ENCODE results near the gene ARHGEF12. TPM values are rescaled to one million over a fixed set of nuclear protein-coding genes. Genes with fewer than 3 reads are reported as not detected.

Gene ARHGEF12
- total RNA-seq, 4 donors from 2014 or later: 169 to 268 (median 197) TPM

DNA sequence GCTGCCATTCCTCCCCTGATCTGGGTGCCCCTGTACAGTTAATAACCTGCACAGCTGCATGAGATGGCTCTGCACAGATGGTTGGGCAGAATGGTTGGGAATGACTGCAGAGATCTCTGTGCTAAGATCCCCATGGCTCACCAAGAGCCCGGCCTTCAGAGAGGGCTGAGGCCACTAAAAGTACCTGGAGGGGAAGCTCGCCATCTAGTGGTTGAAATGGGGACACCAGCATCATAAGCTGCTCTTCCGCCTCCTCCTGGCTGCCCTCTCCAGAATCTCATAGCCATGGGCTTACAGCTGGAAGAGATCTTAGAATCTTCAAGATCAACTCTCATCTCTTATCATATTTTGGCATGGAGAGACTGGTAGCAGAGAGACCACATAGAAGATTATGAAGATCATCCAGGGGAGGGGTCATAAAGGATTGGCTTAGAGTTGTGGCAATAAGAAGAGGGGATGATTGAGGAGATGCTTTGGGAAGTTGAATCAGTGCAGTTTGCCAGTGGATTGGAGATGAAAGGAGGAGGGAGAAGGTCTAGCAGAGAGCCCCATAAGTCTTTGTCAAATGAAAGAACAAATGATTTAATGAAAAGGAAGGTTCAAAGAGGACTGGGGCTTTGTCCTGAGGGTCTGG is 33.1 kb upstream of the ARHGEF12 start:
- Histone ChIP-seq H3K4me1 (peaks cover 6 to 16% of the 10 kb centered on the region in 2 donors), H3K36me3 (no peaks in the 10 kb centered on the region), H3K27me3 (no peaks in the 10 kb centered on the region), H3K27ac (peak overlapping the region; percentile 63 to 68 (median 64)), H3K9me3 (no peaks in the 10 kb centered on the region), H3K4me3 (replicated peaks in 1 of 3) (no peak overlapping the region)
- intact Hi-C loops (cut with DNase I): loop anchor here (5.0 kb wide), 1 partner anchor 131 kb away; no protein-coding TSS in a partner anchor
- DNase-seq: peak; percentile 53 to 66
- TF ChIP-seq, protein P1, sequence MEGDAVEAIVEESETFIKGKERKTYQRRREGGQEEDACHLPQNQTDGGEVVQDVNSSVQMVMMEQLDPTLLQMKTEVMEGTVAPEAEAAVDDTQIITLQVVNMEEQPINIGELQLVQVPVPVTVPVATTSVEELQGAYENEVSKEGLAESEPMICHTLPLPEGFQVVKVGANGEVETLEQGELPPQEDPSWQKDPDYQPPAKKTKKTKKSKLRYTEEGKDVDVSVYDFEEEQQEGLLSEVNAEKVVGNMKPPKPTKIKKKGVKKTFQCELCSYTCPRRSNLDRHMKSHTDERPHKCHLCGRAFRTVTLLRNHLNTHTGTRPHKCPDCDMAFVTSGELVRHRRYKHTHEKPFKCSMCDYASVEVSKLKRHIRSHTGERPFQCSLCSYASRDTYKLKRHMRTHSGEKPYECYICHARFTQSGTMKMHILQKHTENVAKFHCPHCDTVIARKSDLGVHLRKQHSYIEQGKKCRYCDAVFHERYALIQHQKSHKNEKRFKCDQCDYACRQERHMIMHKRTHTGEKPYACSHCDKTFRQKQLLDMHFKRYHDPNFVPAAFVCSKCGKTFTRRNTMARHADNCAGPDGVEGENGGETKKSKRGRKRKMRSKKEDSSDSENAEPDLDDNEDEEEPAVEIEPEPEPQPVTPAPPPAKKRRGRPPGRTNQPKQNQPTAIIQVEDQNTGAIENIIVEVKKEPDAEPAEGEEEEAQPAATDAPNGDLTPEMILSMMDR (IDR thresholded peaks at IDR 0.05): peak; percentile 50 to 77 (median 62)
- no peak for TF ChIP-seq POLR2A (IDR thresholded peaks at IDR 0.05)
- 42 to 51% methylated on average over 2 to 3 of the region's 3 CpGs for WGBS, 2 donors

DNA sequence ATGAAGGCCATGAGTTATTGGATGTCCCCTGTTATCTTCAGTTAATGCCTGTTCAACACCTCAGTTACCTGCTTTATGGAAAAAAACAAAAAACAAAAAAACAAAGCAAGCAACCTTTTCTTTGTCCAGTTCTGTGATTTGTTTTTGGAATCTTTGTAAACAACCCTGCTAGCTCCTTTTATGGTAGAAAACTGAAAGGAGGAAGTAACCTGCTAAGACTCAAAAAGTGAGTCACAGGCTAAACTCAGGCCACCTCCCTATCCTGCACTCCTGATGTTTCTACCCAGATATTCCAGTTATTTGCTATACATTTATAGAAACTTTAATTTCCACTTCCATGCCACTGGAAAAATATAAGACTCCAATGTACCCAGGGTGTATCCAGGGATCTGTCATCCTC is 31.7 kb upstream of the ARHGEF12 start:
- no peak for DNase-seq
- TF ChIP-seq POLR2A (IDR thresholded peaks at IDR 0.05): no peak
- TF ChIP-seq, protein P1 (IDR thresholded peaks at IDR 0.05): no peak
- no peaks in the 10 kb centered on the region for H3K27me3 ChIP-seq
- H3K4me3 ChIP-seq (replicated peaks in 1 of 3): no peak overlapping the region
- H3K36me3 ChIP-seq: no peaks in the 10 kb centered on the region
- intact Hi-C loops (cut with DNase I): loop anchor here (5.0 kb wide), 1 partner anchor 132 kb away; no protein-coding TSS in a partner anchor
- H3K27ac ChIP-seq: no peak overlapping the region
- H3K9me3 ChIP-seq: no peaks in the 10 kb centered on the region
- peaks cover 6 to 16% of the 10 kb centered on the region in 2 donors for H3K4me1 ChIP-seq

DNA sequence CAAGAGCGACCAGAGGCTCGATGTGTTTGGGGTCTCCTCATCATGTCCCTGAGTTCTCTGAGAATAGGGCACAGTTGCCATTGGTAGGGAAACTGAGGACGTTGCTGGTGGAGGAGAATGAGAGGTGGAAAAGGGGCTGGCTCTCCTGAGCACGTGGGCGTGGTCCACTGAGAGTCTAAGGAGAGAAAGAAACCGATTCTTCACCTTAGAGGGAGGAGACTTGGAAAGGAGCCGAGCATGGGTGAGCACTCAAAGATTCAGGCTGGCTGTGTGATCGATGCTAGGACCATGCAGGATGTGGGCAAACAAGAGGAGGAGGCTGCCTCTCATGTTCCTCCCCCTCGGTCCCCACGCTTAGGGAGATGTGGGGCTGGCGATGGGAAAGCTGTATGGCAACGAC is 30.9 kb upstream of the ARHGEF12 start:
- Histone ChIP-seq H3K36me3 (no peaks in the 10 kb centered on the region), H3K9me3 (no peaks in the 10 kb centered on the region), H3K27me3 (no peaks in the 10 kb centered on the region), H3K27ac (no peak overlapping the region), H3K4me3 (replicated peaks in 1 of 3) (no peak overlapping the region), H3K4me1 (peaks cover 6 to 16% of the 10 kb centered on the region in 2 donors)
- intact Hi-C loops (cut with DNase I): no loop called here
- WGBS, 2 donors: 63 to 78% methylated on average over 12 of the region's 12 CpGs
- TF ChIP-seq, protein P1 (IDR thresholded peaks at IDR 0.05): no peak
- TF ChIP-seq POLR2A (IDR thresholded peaks at IDR 0.05): no peak
- DNase-seq: peak in 1 of 2 donors; percentile 27

DNA sequence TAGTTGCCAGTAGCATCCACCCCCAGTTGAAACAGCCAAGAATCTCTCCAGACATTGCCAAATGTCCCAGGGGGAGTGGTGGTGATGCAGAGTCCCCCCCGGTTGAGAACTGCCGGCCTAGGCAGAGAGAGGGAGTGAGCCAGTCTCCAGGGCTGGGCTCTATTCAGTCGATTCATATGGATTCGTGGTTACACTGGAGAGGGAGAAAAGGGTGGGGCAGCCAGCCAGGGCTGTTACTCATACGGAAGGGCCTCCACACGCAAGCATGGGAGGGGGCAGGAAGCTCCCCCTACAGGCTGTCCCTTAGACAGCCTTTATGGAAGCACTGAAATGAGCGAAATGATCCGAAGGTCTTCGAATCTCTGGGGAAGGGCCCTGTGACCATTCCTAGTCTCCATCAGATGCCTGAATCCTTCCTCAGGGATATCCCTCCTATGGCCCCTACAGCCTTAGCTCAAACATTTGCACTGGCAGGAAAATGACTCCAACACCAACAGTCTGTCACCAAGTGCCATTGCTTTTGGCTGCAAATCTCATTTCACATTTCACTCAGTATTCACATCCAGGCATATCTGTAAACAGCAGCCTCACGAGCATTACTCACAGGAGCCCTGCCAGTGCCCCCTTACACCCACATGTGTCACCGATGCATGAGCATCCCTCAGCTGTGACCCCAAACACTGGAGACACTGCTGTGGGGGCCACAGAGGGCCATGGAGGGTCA is 29.5 kb upstream of the ARHGEF12 start:
- intact Hi-C loops (cut with DNase I): no loop called here
- DNase-seq: no peak
- no peaks in the 10 kb centered on the region for H3K27me3 ChIP-seq
- no peak overlapping the region for H3K4me3 ChIP-seq (replicated peaks in 1 of 3)
- no peaks in the 10 kb centered on the region for H3K9me3 ChIP-seq
- no peak overlapping the region for H3K27ac ChIP-seq
- peaks cover 3 to 12% of the 10 kb centered on the region in 2 donors for H3K4me1 ChIP-seq
- TF ChIP-seq, protein P1 (IDR thresholded peaks at IDR 0.05): no peak
- no peak for TF ChIP-seq POLR2A (IDR thresholded peaks at IDR 0.05)
- H3K36me3 ChIP-seq: no peaks in the 10 kb centered on the region
- WGBS, 2 donors: 62 to 64% methylated on average over 11 of the region's 11 CpGs

DNA sequence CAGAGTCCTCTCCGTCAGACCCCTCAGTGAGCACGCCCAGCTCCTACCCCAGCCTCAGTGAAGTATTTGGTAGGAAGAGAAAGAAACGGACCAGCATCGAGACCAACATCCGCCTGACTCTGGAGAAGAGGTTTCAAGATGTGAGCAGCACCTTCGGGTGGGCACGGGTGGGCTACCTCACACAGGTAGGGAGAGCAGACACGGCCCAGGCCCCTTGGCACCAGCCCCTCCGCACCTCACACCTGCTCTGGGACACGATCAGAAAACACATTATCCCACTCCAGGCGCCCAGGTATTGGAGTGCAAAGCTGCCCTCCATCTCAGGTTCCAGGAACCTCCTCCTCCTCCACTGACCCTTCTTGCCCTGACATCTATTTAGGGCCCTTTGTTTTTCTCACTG is 28.7 kb upstream of the ARHGEF12 start:
- WGBS, 2 donors: 92 to 95% methylated on average over 11 of the region's 11 CpGs
- Histone ChIP-seq H3K27ac (no peak overlapping the region), H3K36me3 (no peaks in the 10 kb centered on the region), H3K27me3 (no peaks in the 10 kb centered on the region), H3K4me1 (peaks cover 0 to 5% of the 10 kb centered on the region in 2 donors), H3K9me3 (no peaks in the 10 kb centered on the region), H3K4me3 (replicated peaks in 1 of 3) (no peak overlapping the region)
- no peak for TF ChIP-seq POLR2A (IDR thresholded peaks at IDR 0.05)
- TF ChIP-seq, protein P1 (IDR thresholded peaks at IDR 0.05): no peak
- intact Hi-C loops (cut with DNase I): no loop called here
- no peak for DNase-seq

All from thyroid gland (tissue), 4 donors.